ENCODE measurements around the gene LPAR3. TPM values are rescaled to one million over a fixed set of nuclear protein-coding genes. Genes with fewer than 3 reads are reported as not detected.
A peak's percentile ranks its signal among the peaks of the same experiment; 100 is the strongest.

LPAR3 gene
- total RNA-seq, 1 experiment from 2014 or later: 0.13 TPM

- Histone ChIP-seq H3K9me3 (ENCODE audit: low read depth, low read length, poor library complexity, severe bottlenecking) (no peaks in the 10 kb centered on the region), H3K4me3 (ENCODE audit: low read depth, low read length, poor library complexity, severe bottlenecking) (no peak overlapping the region), H3K36me3 (ENCODE audit: insufficient read depth, low read length, poor library complexity, severe bottlenecking) (no peaks in the 10 kb centered on the region), H3K27me3 (replicated peaks; ENCODE audit: insufficient read depth, low read depth, low read length, poor library complexity) (peaks cover 16% of the 10 kb centered on the region), H3K27ac (ENCODE audit: low read depth, low read length, poor library complexity, severe bottlenecking) (no peak overlapping the region), H3K4me1 (ENCODE audit: insufficient read depth, low read length, poor library complexity, severe bottlenecking) (peaks cover 7% of the 10 kb centered on the region)
- no TSS peak for BruUV-seq (replicated peaks)
- intact Hi-C loops (cut with micrococcal nuclease; ENCODE audit: unreplicated experiment): no loop called here
- DNase-seq (ENCODE audit: low spot score): no peak
- TF ChIP-seq, protein P1, sequence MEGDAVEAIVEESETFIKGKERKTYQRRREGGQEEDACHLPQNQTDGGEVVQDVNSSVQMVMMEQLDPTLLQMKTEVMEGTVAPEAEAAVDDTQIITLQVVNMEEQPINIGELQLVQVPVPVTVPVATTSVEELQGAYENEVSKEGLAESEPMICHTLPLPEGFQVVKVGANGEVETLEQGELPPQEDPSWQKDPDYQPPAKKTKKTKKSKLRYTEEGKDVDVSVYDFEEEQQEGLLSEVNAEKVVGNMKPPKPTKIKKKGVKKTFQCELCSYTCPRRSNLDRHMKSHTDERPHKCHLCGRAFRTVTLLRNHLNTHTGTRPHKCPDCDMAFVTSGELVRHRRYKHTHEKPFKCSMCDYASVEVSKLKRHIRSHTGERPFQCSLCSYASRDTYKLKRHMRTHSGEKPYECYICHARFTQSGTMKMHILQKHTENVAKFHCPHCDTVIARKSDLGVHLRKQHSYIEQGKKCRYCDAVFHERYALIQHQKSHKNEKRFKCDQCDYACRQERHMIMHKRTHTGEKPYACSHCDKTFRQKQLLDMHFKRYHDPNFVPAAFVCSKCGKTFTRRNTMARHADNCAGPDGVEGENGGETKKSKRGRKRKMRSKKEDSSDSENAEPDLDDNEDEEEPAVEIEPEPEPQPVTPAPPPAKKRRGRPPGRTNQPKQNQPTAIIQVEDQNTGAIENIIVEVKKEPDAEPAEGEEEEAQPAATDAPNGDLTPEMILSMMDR (conservative IDR thresholded peaks at IDR 0.05; ENCODE audit: low read depth, low read length): no peak
- no peak for TF ChIP-seq EZH2 (IDR thresholded peaks at IDR 0.05; ENCODE audit: borderline replicate concordance, low read depth, low read length, poor library complexity, severe bottlenecking)
- ChIA-PET CTCF (interaction anchor here (1.0 kb wide), 3 partner anchors 11 to 94 kb away, joined by 3 to 5 read pairs (median 5); no protein-coding TSS in a partner anchor), POLR2A (ENCODE audit: low non-redundant PET) (no interaction called here)
These were observed 110.1 kb downstream of the LPAR3 start for GRCh38 chr1:84782881-84783280.

DNA sequence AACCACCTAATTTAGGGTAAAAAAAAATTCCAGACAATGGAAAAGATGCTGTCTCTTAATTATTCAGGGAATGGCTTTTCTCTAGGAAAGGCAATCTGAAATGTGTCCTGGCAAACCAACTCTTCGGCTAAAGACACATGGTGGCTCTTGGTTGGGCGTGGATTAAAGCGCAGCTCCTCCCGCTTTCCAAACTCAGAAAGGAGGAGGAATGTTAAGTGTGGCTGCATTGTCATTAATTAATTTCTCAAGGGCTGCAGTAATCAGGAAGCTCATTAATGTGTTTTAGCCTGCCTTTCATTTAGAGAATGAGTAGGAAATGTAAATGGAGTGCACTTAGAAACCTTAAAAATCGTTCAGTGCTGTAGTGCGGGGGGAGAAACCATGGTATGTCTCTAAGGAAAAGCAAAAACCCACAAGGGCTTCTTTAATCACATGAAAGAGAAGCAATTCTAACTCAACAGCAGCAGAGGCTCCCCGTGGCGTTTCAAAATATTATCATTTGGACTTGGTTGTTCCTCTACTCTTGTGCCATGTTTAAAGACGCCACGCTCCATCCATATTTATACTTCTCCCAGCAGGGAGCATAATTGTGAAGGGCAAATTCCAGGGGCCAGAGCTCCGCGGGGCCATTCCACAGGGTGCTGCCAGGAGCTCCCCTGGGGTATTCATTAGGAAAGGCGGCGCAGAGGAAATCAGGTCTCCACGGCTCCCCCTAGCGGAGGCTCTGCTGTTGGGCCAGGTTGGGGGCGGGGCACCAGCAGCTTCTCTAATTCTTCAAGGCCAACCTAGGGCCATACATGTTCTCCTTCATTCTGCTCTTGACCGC, 110.8 kb downstream of the LPAR3 start:
- TF ChIP-seq EZH2 (IDR thresholded peaks at IDR 0.05; ENCODE audit: borderline replicate concordance, low read depth, low read length, poor library complexity, severe bottlenecking): no peak
- TF ChIP-seq, protein P1 (conservative IDR thresholded peaks at IDR 0.05; ENCODE audit: low read depth, low read length): peak; percentile 96
- Histone ChIP-seq H3K4me3 (ENCODE audit: low read depth, low read length, poor library complexity, severe bottlenecking) (peak overlapping the region; percentile 38), H3K4me1 (ENCODE audit: insufficient read depth, low read length, poor library complexity, severe bottlenecking) (peaks cover 7% of the 10 kb centered on the region), H3K27ac (ENCODE audit: low read depth, low read length, poor library complexity, severe bottlenecking) (no peak overlapping the region), H3K36me3 (ENCODE audit: insufficient read depth, low read length, poor library complexity, severe bottlenecking) (no peaks in the 10 kb centered on the region), H3K9me3 (ENCODE audit: low read depth, low read length, poor library complexity, severe bottlenecking) (no peaks in the 10 kb centered on the region), H3K27me3 (replicated peaks; ENCODE audit: insufficient read depth, low read depth, low read length, poor library complexity) (peaks cover 9% of the 10 kb centered on the region)
- DNase-seq (ENCODE audit: low spot score): peak; percentile 92
- no TSS peak for BruUV-seq (replicated peaks)
- ChIA-PET CTCF (interaction anchor here (0.5 to 1.1 kb wide), 8 partner anchors 10 to 163 kb away, joined by 3 to 7 read pairs (median 4); no protein-coding TSS in a partner anchor), POLR2A (ENCODE audit: low non-redundant PET) (no interaction called here)
- intact Hi-C loops (cut with micrococcal nuclease; ENCODE audit: unreplicated experiment): no loop called here

- no peaks in the 10 kb centered on the region for H3K36me3 ChIP-seq (ENCODE audit: insufficient read depth, low read length, poor library complexity, severe bottlenecking)
- BruUV-seq (replicated peaks): no TSS peak
- H3K4me1 ChIP-seq (ENCODE audit: insufficient read depth, low read length, poor library complexity, severe bottlenecking): peaks cover 7% of the 10 kb centered on the region
- no peak for DNase-seq (ENCODE audit: low spot score)
- H3K4me3 ChIP-seq (ENCODE audit: low read depth, low read length, poor library complexity, severe bottlenecking): no peak overlapping the region
- intact Hi-C loops (cut with micrococcal nuclease; ENCODE audit: unreplicated experiment): no loop called here
- POLR2A ChIA-PET (ENCODE audit: low non-redundant PET): no interaction called here
- no peaks in the 10 kb centered on the region for H3K9me3 ChIP-seq (ENCODE audit: low read depth, low read length, poor library complexity, severe bottlenecking)
- peaks cover 7% of the 10 kb centered on the region for H3K27me3 ChIP-seq (replicated peaks; ENCODE audit: insufficient read depth, low read depth, low read length, poor library complexity)
- no peak overlapping the region for H3K27ac ChIP-seq (ENCODE audit: low read depth, low read length, poor library complexity, severe bottlenecking)
- CTCF ChIA-PET: no interaction called here
- TF ChIP-seq, protein P1 (conservative IDR thresholded peaks at IDR 0.05; ENCODE audit: low read depth, low read length): no peak
- TF ChIP-seq EZH2 (IDR thresholded peaks at IDR 0.05; ENCODE audit: borderline replicate concordance, low read depth, low read length, poor library complexity, severe bottlenecking): no peak
These were observed 112.8 kb downstream of the LPAR3 start for GRCh38 chr1:84780000-84780716.

All from A673 (cell line).